Measurements from ENCODE around the gene FAM53B. TPM values are rescaled to one million over a fixed set of nuclear protein-coding genes. Genes with fewer than 3 reads are reported as not detected.
A peak's percentile ranks its signal among the peaks of the same experiment; 100 is the strongest.

FAM53B gene
- total and polyA plus RNA-seq, 8 donors: 12.8 to 34.6 (median 23.0) TPM

DNA sequence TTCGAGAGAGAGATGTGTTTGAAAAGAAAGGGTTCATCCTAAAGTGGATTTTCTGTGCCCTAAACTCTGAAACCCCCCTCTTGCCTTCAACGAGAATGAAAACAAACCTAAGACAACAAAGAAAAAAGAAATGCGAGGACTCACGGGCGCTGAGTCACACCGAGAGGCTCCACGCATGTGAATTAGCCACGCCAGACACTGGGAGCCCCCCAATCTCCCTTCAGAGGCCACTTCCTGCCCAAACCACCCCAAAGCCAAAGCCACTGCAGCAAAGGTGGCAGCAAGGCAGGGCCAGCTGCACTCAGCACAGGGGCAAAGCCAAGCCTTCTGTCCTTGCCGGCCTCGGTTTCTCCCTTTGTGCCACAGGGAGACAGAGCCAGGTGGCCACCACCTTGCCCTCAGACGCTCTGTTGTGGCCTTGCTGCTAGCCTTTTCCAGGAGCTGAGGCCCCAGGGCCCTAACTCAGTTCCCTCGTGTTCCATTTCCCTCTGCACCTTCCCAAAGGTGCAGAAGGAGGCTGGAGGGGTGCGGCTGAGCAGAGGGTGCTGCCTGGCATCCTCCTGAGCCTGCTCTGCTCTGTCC, 93.3 kb downstream of the FAM53B start:
- ATAC-seq (no peak), DNase-seq (peak in 1 of 4 donors; percentile 48)
- TF ChIP-seq, protein P1, sequence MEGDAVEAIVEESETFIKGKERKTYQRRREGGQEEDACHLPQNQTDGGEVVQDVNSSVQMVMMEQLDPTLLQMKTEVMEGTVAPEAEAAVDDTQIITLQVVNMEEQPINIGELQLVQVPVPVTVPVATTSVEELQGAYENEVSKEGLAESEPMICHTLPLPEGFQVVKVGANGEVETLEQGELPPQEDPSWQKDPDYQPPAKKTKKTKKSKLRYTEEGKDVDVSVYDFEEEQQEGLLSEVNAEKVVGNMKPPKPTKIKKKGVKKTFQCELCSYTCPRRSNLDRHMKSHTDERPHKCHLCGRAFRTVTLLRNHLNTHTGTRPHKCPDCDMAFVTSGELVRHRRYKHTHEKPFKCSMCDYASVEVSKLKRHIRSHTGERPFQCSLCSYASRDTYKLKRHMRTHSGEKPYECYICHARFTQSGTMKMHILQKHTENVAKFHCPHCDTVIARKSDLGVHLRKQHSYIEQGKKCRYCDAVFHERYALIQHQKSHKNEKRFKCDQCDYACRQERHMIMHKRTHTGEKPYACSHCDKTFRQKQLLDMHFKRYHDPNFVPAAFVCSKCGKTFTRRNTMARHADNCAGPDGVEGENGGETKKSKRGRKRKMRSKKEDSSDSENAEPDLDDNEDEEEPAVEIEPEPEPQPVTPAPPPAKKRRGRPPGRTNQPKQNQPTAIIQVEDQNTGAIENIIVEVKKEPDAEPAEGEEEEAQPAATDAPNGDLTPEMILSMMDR (IDR thresholded peaks at IDR 0.05): no peak
- intact Hi-C loops (cut with DNase I): no loop called here
- H3K27me3 ChIP-seq: no peaks in the 10 kb centered on the region
- no peak overlapping the region for H3K4me3 ChIP-seq
- H3K36me3 ChIP-seq: peaks cover 0 to 6% of the 10 kb centered on the region in 2 donors
- peak overlapping the region in 1 of 2 donors; percentile 98 for H3K27ac ChIP-seq
- H3K9me3 ChIP-seq: no peaks in the 10 kb centered on the region
- peaks cover 39 to 98% of the 10 kb centered on the region in 2 donors for H3K4me1 ChIP-seq

DNA sequence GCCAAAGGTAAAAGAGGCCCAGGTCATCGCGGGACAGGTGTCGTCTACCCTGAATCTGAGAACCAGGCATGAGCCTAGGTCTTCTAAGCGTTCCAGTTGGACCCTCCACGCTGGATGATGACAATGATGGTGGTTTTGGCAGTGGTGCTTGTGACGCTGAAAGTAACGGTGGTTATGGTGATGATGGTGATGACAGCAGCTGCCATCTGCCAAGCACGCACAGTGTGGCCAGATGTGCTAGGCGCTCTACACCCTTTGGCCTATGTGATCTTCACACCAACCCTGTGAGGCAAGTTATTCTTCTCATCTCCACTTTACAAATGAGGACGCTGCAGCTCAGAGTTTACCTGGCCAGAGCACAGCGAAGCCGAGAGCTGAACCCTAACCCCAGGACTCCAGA, 93.9 kb downstream of the FAM53B start:
- DNase-seq (peak in 1 of 4 donors; percentile 23), ATAC-seq (no peak)
- H3K27me3 ChIP-seq: no peaks in the 10 kb centered on the region
- H3K4me3 ChIP-seq: no peak overlapping the region
- H3K36me3 ChIP-seq: peaks cover 0 to 3% of the 10 kb centered on the region in 2 donors
- H3K4me1 ChIP-seq: peaks cover 42 to 98% of the 10 kb centered on the region in 2 donors
- H3K9me3 ChIP-seq: no peaks in the 10 kb centered on the region
- H3K27ac ChIP-seq: peak overlapping the region in 1 of 2 donors; percentile 98
- TF ChIP-seq, protein P1 (IDR thresholded peaks at IDR 0.05): no peak
- intact Hi-C loops (cut with DNase I): no loop called here

DNA sequence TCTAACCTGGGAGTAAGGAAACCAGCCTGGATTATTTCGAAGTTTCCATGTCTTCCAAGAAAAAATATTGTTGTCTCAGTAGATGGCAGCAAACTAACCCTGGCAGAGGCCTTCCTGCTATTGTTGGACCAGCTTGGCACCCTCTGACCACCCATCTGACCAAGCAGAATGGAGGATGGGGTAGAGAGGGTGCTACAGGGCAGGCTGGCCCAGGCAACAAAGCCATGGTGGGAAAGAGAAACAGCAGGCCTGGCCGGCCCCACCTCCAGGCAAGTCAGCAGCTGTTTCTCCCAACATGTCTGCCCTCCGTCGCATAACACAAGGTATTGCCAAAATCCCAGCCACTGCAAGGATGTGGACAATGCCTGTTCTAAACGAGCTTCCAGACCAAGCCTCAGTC, 95.0 kb downstream of the FAM53B start:
- Histone ChIP-seq H3K36me3 (no peaks in the 10 kb centered on the region), H3K9me3 (no peaks in the 10 kb centered on the region), H3K27me3 (no peaks in the 10 kb centered on the region), H3K27ac (peak overlapping the region; percentile 82 to 98), H3K4me3 (no peak overlapping the region), H3K4me1 (peaks cover 42 to 98% of the 10 kb centered on the region in 2 donors)
- intact Hi-C loops (cut with DNase I): no loop called here
- TF ChIP-seq, protein P1 (IDR thresholded peaks at IDR 0.05): no peak
- ATAC-seq (no peak), DNase-seq (peak in 3 of 4 donors; percentile 56 to 79 (median 58))

DNA sequence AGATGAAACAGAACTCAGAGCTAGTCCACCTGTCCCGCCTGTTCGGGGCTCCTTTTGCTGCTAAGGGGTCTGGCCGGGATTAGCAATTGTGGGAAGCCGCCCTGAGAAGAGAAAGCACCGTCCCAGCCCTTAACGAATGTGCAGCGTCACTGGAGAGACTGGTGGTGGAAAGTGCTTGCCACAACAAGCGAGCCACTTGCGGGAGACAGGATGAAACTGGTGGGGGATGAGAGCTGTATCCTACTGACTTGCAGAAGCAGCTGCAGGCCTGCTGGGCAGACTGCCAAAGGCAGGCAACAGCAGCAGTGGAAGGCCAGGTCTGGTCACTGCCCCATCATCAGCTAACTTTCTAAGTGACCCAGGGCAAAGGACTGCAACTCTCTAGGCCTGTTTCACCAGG, 95.4 kb downstream of the FAM53B start:
- ATAC-seq (peak; percentile 23), DNase-seq (peak; percentile 54 to 92 (median 80))
- Histone ChIP-seq H3K4me1 (peaks cover 42 to 98% of the 10 kb centered on the region in 2 donors), H3K9me3 (no peaks in the 10 kb centered on the region), H3K36me3 (no peaks in the 10 kb centered on the region), H3K27ac (peak overlapping the region; percentile 82 to 98), H3K4me3 (no peak overlapping the region), H3K27me3 (no peaks in the 10 kb centered on the region)
- TF ChIP-seq, protein P1 (IDR thresholded peaks at IDR 0.05): no peak
- intact Hi-C loops (cut with DNase I): no loop called here

DNA sequence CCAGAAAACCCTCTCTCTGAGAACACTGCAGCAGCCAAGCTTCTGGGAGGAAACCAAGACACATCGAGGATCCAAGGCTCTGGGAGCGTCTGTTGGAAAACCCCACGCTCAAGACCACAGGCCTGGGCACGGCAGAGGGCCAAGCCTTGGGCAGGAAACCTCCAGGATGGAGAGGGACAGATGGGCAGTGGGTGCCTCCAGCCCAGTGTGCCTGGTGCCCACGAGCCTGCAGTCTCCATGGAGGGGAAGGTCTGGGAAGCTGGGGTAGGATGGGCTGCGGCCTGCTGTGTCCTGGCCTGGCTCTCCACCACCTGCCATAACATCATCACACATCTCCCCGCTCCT, 96.1 kb downstream of the FAM53B start:
- Histone ChIP-seq H3K9me3 (no peaks in the 10 kb centered on the region), H3K4me3 (no peak overlapping the region), H3K36me3 (no peaks in the 10 kb centered on the region), H3K4me1 (peaks cover 42 to 98% of the 10 kb centered on the region in 2 donors), H3K27ac (peak overlapping the region; percentile 82 to 98), H3K27me3 (no peaks in the 10 kb centered on the region)
- DNase-seq (peak in 1 of 4 donors; percentile 75), ATAC-seq (no peak)
- TF ChIP-seq, protein P1 (IDR thresholded peaks at IDR 0.05): no peak
- intact Hi-C loops (cut with DNase I): no loop called here
